ENCODE measurements around the gene USF1. TPM values are rescaled to one million over a fixed set of nuclear protein-coding genes. Genes with fewer than 3 reads are reported as not detected.
"Not testable (repeated sequence)": the region's sequence is repeated elsewhere in the genome, so short reads cannot be mapped to it uniquely, and the experiment has no call there.

The USF1 gene
- total RNA-seq, 1 experiment from 2014 or later = 75.4 TPM

GRCh38 chr1:161021165-161021969 lies 24.4 kb downstream of the USF1 start:
- Mint-ChIP-seq H3K4me3 (ENCODE audit: low read depth, unreplicated experiment) (peak overlapping the region; percentile 91), H3K9me3 (ENCODE audit: low read depth, unreplicated experiment) (no peaks in the 10 kb centered on the region), H3K27me3 (ENCODE audit: unreplicated experiment) (no peaks in the 10 kb centered on the region), H3K4me1 (ENCODE audit: low read depth, unreplicated experiment) (peaks cover 58% of the 10 kb centered on the region), H3K27ac (ENCODE audit: unreplicated experiment) (peak overlapping the region; percentile 94), H3K36me3 (ENCODE audit: insufficient read depth, unreplicated experiment) (peaks cover 57% of the 10 kb centered on the region)
- CTCF ChIA-PET = interaction anchor here (0.5 to 2.8 kb wide), 19 partner anchors 10 to 1514 kb away, joined by 3 to 35 read pairs (median 5); partner anchors contain the start of genes NECTIN4, TSTD1 and USF1
- BruUV-seq (replicated peaks) = TSS peak; percentile 96
- intact Hi-C loops (cut with micrococcal nuclease; ENCODE audit: unreplicated experiment) = no loop called here
- peak; percentile 99 for DNase-seq
- no peak for TF ChIP-seq CTCF (IDR thresholded peaks at IDR 0.05; ENCODE audit: unreplicated experiment)

- Mint-ChIP-seq H3K9me3 (ENCODE audit: low read depth, unreplicated experiment) (no peaks in the 10 kb centered on the region), H3K4me1 (ENCODE audit: low read depth, unreplicated experiment) (peaks cover 58% of the 10 kb centered on the region), H3K27me3 (ENCODE audit: unreplicated experiment) (no peaks in the 10 kb centered on the region), H3K4me3 (ENCODE audit: low read depth, unreplicated experiment) (peak within 1 kb of the TSS; percentile 91), H3K36me3 (ENCODE audit: insufficient read depth, unreplicated experiment) (peaks cover 58% of the 10 kb centered on the region), H3K27ac (ENCODE audit: unreplicated experiment) (peak within 1 kb of the TSS; percentile 94)
- DNase-seq = peak; percentile 85
- peak; percentile 36 for TF ChIP-seq CTCF (IDR thresholded peaks at IDR 0.05; ENCODE audit: unreplicated experiment)
- TSS peak; percentile 60 for BruUV-seq (replicated peaks)
- intact Hi-C loops (cut with micrococcal nuclease; ENCODE audit: unreplicated experiment) = no loop called here
- CTCF ChIA-PET = interaction anchor here (0.5 to 2.8 kb wide), 18 partner anchors 11 to 1515 kb away, joined by 3 to 35 read pairs (median 6); partner anchors contain the start of genes NECTIN4, TSTD1 and USF1
Observed at GRCh38 chr1:161020509-161021164, 25.1 kb downstream of the USF1 start, which contains the start of gene F11R. Gene F11R (minus strand): TSS chr1:161021152. CDS start chr1:161021073, 79 bp downstream.

GRCh38 chr1:161019751-161020495 lies 25.9 kb downstream of the USF1 start:
- Mint-ChIP-seq H3K4me3 (ENCODE audit: low read depth, unreplicated experiment) (peak overlapping the region; percentile 91), H3K36me3 (ENCODE audit: insufficient read depth, unreplicated experiment) (peaks cover 58% of the 10 kb centered on the region), H3K4me1 (ENCODE audit: low read depth, unreplicated experiment) (peaks cover 51% of the 10 kb centered on the region), H3K27ac (ENCODE audit: unreplicated experiment) (peak overlapping the region; percentile 94), H3K27me3 (ENCODE audit: unreplicated experiment) (no peaks in the 10 kb centered on the region), H3K9me3 (ENCODE audit: low read depth, unreplicated experiment) (no peaks in the 10 kb centered on the region)
- intact Hi-C loops (cut with micrococcal nuclease; ENCODE audit: unreplicated experiment) = no loop called here
- no peak for DNase-seq
- BruUV-seq (replicated peaks) = no TSS peak
- TF ChIP-seq CTCF (IDR thresholded peaks at IDR 0.05; ENCODE audit: unreplicated experiment) = no peak
- CTCF ChIA-PET = interaction anchor here (0.6 to 2.8 kb wide), 9 partner anchors 12 to 69 kb away, joined by 3 to 35 read pairs (median 6); partner anchors contain the start of genes NECTIN4 and TSTD1

GRCh38 chr1:161019111-161019660 lies 26.6 kb downstream of the USF1 start:
- peak overlapping the region; percentile 94 for H3K27ac Mint-ChIP-seq (ENCODE audit: unreplicated experiment)
- H3K9me3 Mint-ChIP-seq (ENCODE audit: low read depth, unreplicated experiment); intact Hi-C loops (cut with micrococcal nuclease; ENCODE audit: unreplicated experiment); DNase-seq; BruUV-seq (replicated peaks); H3K27me3 Mint-ChIP-seq (ENCODE audit: unreplicated experiment): not testable (repeated sequence)
- H3K36me3 Mint-ChIP-seq (ENCODE audit: insufficient read depth, unreplicated experiment) = peaks cover 63% of the 10 kb centered on the region
- H3K4me1 Mint-ChIP-seq (ENCODE audit: low read depth, unreplicated experiment) = peaks cover 52% of the 10 kb centered on the region
- CTCF ChIA-PET = interaction anchor here (0.6 to 2.8 kb wide), 3 partner anchors 19 to 26 kb away, joined by 3 to 35 read pairs (median 4); no protein-coding TSS in a partner anchor
- H3K4me3 Mint-ChIP-seq (ENCODE audit: low read depth, unreplicated experiment) = peak overlapping the region; percentile 91
